ENCODE measurements around the gene APBA2. TPM values are rescaled to one million over a fixed set of nuclear protein-coding genes. Genes with fewer than 3 reads are reported as not detected.

Gene APBA2
- total RNA-seq, 1 donor from 2014 or later: 19.6 TPM

GRCh38 chr15:28978661-28979060 is 92.9 kb downstream of the APBA2 start:
- Histone ChIP-seq H3K27me3 (no peaks in the 10 kb centered on the region), H3K36me3 (no peaks in the 10 kb centered on the region), H3K4me3 (no peak overlapping the region), H3K27ac (no peak overlapping the region), H3K4me1 (no peaks in the 10 kb centered on the region), H3K9me3 (no peaks in the 10 kb centered on the region)
- TF ChIP-seq POLR2A (IDR thresholded peaks at IDR 0.05): no peak
- TF ChIP-seq, protein P1, sequence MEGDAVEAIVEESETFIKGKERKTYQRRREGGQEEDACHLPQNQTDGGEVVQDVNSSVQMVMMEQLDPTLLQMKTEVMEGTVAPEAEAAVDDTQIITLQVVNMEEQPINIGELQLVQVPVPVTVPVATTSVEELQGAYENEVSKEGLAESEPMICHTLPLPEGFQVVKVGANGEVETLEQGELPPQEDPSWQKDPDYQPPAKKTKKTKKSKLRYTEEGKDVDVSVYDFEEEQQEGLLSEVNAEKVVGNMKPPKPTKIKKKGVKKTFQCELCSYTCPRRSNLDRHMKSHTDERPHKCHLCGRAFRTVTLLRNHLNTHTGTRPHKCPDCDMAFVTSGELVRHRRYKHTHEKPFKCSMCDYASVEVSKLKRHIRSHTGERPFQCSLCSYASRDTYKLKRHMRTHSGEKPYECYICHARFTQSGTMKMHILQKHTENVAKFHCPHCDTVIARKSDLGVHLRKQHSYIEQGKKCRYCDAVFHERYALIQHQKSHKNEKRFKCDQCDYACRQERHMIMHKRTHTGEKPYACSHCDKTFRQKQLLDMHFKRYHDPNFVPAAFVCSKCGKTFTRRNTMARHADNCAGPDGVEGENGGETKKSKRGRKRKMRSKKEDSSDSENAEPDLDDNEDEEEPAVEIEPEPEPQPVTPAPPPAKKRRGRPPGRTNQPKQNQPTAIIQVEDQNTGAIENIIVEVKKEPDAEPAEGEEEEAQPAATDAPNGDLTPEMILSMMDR (IDR thresholded peaks at IDR 0.05): no peak
- DNase-seq (ENCODE audit: extremely low spot score in 2 of 2): no peak
- intact Hi-C loops (cut with DNase I): no loop called here

- DNase-seq (ENCODE audit: extremely low spot score in 2 of 2): peak in 1 of 2 donors; percentile 69
- Histone ChIP-seq H3K36me3 (no peaks in the 10 kb centered on the region), H3K4me3 (no peak overlapping the region), H3K27ac (no peak overlapping the region), H3K4me1 (no peaks in the 10 kb centered on the region), H3K9me3 (no peaks in the 10 kb centered on the region), H3K27me3 (no peaks in the 10 kb centered on the region)
- TF ChIP-seq, protein P1 (IDR thresholded peaks at IDR 0.05): no peak
- TF ChIP-seq POLR2A (IDR thresholded peaks at IDR 0.05) (no peak), POLR2AphosphoS5 (IDR thresholded peaks at IDR 0.05; ENCODE audit: insufficient read depth in 1 of 2, low read depth in 1 of 2) (no peak)
- intact Hi-C loops (cut with DNase I): no loop called here
Observed at GRCh38 chr15:28979208-28979841, 93.6 kb downstream of the APBA2 start.

GRCh38 chr15:28980709-28981350 is 95.1 kb downstream of the APBA2 start:
- no peaks in the 10 kb centered on the region for H3K4me1 ChIP-seq
- no peak for DNase-seq (ENCODE audit: extremely low spot score in 2 of 2)
- no peaks in the 10 kb centered on the region for H3K27me3 ChIP-seq
- H3K4me3 ChIP-seq: no peak overlapping the region
- H3K9me3 ChIP-seq: no peaks in the 10 kb centered on the region
- intact Hi-C loops (cut with DNase I): no loop called here
- TF ChIP-seq POLR2A (IDR thresholded peaks at IDR 0.05): no peak
- TF ChIP-seq POLR2AphosphoS5 (IDR thresholded peaks at IDR 0.05; ENCODE audit: insufficient read depth in 1 of 2, low read depth in 1 of 2): no peak
- TF ChIP-seq, protein P1 (IDR thresholded peaks at IDR 0.05): no peak
- no peaks in the 10 kb centered on the region for H3K36me3 ChIP-seq
- H3K27ac ChIP-seq: no peak overlapping the region

GRCh38 chr15:28981351-28981720 is 95.6 kb downstream of the APBA2 start:
- H3K27ac ChIP-seq: no peak overlapping the region
- no peaks in the 10 kb centered on the region for H3K36me3 ChIP-seq
- intact Hi-C loops (cut with DNase I): no loop called here
- no peaks in the 10 kb centered on the region for H3K9me3 ChIP-seq
- TF ChIP-seq, protein P1 (IDR thresholded peaks at IDR 0.05): no peak
- TF ChIP-seq POLR2A (IDR thresholded peaks at IDR 0.05) (no peak), POLR2AphosphoS5 (IDR thresholded peaks at IDR 0.05; ENCODE audit: insufficient read depth in 1 of 2, low read depth in 1 of 2) (no peak)
- H3K27me3 ChIP-seq: no peaks in the 10 kb centered on the region
- H3K4me3 ChIP-seq: no peak overlapping the region
- no peak for DNase-seq (ENCODE audit: extremely low spot score in 2 of 2)
- H3K4me1 ChIP-seq: no peaks in the 10 kb centered on the region

DNA sequence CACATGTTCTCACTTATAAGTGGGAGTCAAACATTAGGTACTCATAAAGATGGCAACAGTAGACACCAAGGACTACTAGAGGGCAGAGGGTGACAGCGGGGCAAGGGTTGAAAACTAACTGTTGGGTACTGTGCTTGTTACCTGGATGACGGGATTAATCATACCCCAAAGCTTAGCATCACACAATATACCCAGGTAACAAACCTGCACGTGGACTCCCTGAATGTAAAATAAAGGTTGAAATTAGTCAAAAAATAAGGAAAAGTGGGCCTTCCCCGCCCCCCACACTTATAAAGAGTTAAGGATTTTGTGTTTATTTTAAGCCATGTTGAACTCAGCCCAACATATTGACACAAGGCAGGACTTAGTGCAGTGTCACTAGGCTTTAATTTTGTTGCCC is 96.1 kb downstream of the APBA2 start:
- intact Hi-C loops (cut with DNase I): no loop called here
- DNase-seq (ENCODE audit: extremely low spot score in 2 of 2): no peak

More for the DNA sequence above, 96.1 kb downstream of the APBA2 start:
- TF ChIP-seq POLR2A (IDR thresholded peaks at IDR 0.05) (no peak), POLR2AphosphoS5 (IDR thresholded peaks at IDR 0.05; ENCODE audit: insufficient read depth in 1 of 2, low read depth in 1 of 2) (no peak)
- TF ChIP-seq, protein P1 (IDR thresholded peaks at IDR 0.05): no peak
- Histone ChIP-seq H3K9me3 (no peaks in the 10 kb centered on the region), H3K4me3 (no peak overlapping the region), H3K27ac (no peak overlapping the region), H3K4me1 (no peaks in the 10 kb centered on the region), H3K36me3 (no peaks in the 10 kb centered on the region), H3K27me3 (no peaks in the 10 kb centered on the region)
